DOHH2 (cell line): ENCODE results near the gene PTPRCAP.

Source experiments
- CTCF ChIP-seq: fragments of 200-600 bp; sonication (generic); IDR thresholded peaks from one replicate; pipeline ENCODE4 v1.5.1; 2014; ENCODE audit warnings: antibody characterized with exemption, mild to moderate bottlenecking, low read depth, low read length; ENCODE audit not compliant: poor library complexity, severe bottlenecking
- EZH2phosphoT487 ChIP-seq: fragments of 200-600 bp; sonication (generic); IDR thresholded peaks from 2 replicates; pipeline ENCODE4 v1.6.1; 2017; ENCODE audit warnings: borderline replicate concordance, mild to moderate bottlenecking, antibody characterized with exemption, low read length, moderate library complexity, mixed read lengths

- TF ChIP-seq CTCF (no peak), EZH2phosphoT487 (no peak)
Observed at GRCh38 chr11:67437082-67437808, at the start of gene PTPRCAP.
